OCI-LY7 (cell line): ENCODE results near the gene POGZ.

Source experiments
- EZH2phosphoT487 ChIP-seq: fragments of 200-600 bp; sonication (generic); IDR thresholded peaks from 2 replicates; pipeline ENCODE4 v1.6.1; 2018; ENCODE audit warnings: low read depth, borderline replicate concordance, mild to moderate bottlenecking, mixed run types, antibody characterized with exemption, low read length, moderate library complexity, mixed read lengths
- TF ChIP-seq, protein P1 (sequence below): fragments of 200-600 bp; sonication (generic); conservative IDR thresholded peaks from 2 replicates; pipeline ENCODE4 v1.5.1; 2014; ENCODE audit warnings: mild to moderate bottlenecking, antibody characterized with exemption, low read length, moderate library complexity, mixed read lengths

DNA sequence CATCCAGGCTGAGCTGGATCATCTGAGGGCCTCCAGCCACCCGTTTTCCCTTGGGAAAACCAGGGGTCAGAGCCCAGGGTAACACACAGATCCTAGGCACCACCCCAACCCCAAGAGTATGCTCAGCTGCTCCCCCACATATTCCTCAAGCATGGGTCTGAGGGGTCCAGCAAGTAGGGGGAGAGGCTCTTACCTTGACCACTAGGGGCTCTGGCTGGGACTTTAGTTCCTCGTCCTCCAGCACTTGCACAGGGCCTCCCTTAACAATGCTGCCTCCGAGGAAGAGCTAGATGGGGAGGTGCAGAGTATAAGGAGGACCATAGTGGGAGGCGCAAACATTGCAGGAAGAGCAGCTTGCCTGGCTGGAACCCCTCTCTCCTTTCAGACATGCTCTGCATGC lies 94.3 kb downstream of the POGZ start:
- TF ChIP-seq, protein P1, sequence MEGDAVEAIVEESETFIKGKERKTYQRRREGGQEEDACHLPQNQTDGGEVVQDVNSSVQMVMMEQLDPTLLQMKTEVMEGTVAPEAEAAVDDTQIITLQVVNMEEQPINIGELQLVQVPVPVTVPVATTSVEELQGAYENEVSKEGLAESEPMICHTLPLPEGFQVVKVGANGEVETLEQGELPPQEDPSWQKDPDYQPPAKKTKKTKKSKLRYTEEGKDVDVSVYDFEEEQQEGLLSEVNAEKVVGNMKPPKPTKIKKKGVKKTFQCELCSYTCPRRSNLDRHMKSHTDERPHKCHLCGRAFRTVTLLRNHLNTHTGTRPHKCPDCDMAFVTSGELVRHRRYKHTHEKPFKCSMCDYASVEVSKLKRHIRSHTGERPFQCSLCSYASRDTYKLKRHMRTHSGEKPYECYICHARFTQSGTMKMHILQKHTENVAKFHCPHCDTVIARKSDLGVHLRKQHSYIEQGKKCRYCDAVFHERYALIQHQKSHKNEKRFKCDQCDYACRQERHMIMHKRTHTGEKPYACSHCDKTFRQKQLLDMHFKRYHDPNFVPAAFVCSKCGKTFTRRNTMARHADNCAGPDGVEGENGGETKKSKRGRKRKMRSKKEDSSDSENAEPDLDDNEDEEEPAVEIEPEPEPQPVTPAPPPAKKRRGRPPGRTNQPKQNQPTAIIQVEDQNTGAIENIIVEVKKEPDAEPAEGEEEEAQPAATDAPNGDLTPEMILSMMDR: no peak; the same call in 1 of the 2 replicates
- TF ChIP-seq EZH2phosphoT487: no peak
